Chondrocyte (in vitro differentiated cells): ENCODE data around the gene PDZD11. TPM values are rescaled to one million over a fixed set of nuclear protein-coding genes. Genes with fewer than 3 reads are reported as not detected.
A peak's percentile ranks its signal among the peaks of the same experiment; 100 is the strongest.

Experiments
- DNase-seq: peaks from one replicate; pipeline ENCODE4 v3.0.0; 2021; ENCODE audit warnings: mixed read lengths, low spot score
- H3K27ac Mint-ChIP-seq: one replicate; pipeline ENCODE4 v1.8.0; 2021; ENCODE audit warnings: mild to moderate bottlenecking, moderate library complexity, mixed read lengths; ENCODE audit not compliant: unreplicated experiment
- H3K27me3 Mint-ChIP-seq: 2 replicates; pipeline ENCODE4 v1.8.0; 2021; ENCODE audit warnings: low read depth, mixed read lengths
- H3K36me3 Mint-ChIP-seq: 2 replicates; pipeline ENCODE4 v1.8.0; 2021; ENCODE audit warnings: low read depth, mixed read lengths
- H3K4me1 Mint-ChIP-seq: 2 replicates; pipeline ENCODE4 v1.8.0; 2021; ENCODE audit warnings: low read depth, mild to moderate bottlenecking, mixed read lengths
- H3K4me3 Mint-ChIP-seq: one replicate; pipeline ENCODE4 v1.8.0; 2021; ENCODE audit warnings: mild to moderate bottlenecking, moderate library complexity, mixed read lengths; ENCODE audit not compliant: unreplicated experiment
- H3K9me3 Mint-ChIP-seq: 2 replicates; pipeline ENCODE4 v1.8.0; 2021; ENCODE audit warnings: low read depth, mixed read lengths
- long read RNA-seq: library from polyadenylated mRNA; stranded (forward); transcript quantifications from one replicate; pipeline ENCODE4 v2.0.0, GENCODE V29; 2021
- total RNA-seq: library from RNA; stranded (reverse); gene quantifications from 3 replicates; pipeline ENCODE4 v1.2.1, GENCODE V29; 2021
- TF ChIP-seq, protein P1 (sequence below): fragments of 200-600 bp; sonication (generic); IDR thresholded peaks from 2 replicates; pipeline ENCODE4 v1.5.0; 2021; ENCODE audit warnings: antibody characterized with exemption, mild to moderate bottlenecking, moderate library complexity

PDZD11 gene
- total RNA-seq: 46.2 to 48.1 TPM (median 47.7 TPM) in 3 replicates
- long read RNA-seq, transcript PDZD11-202 (8 exons, 784 nt): minor isoform, 7 of 56 reads
- long read RNA-seq, transcript PDZD11-201 (7 exons, 1,043 nt): major isoform, 41 of 56 reads
- long read RNA-seq, partial matches to known transcripts: 1 of 56 reads
- long read RNA-seq, other reads (novel, unspliced or antisense): 7 of 56 reads

GRCh38 chrX:70289793-70290770, at the start of gene PDZD11, which contains the start of gene KIF4A:
Gene PDZD11, minus strand, starts transcription at chrX:70289927. Its CDS starts 586 bp downstream, at chrX:70289341.
Gene KIF4A, plus strand, starts transcription at chrX:70290104. Its CDS starts 355 bp downstream, at chrX:70290459.
- no peak for DNase-seq
- peak within 1 kb of the TSS; percentile 88 for H3K4me3 Mint-ChIP-seq
- TF ChIP-seq, protein P1, sequence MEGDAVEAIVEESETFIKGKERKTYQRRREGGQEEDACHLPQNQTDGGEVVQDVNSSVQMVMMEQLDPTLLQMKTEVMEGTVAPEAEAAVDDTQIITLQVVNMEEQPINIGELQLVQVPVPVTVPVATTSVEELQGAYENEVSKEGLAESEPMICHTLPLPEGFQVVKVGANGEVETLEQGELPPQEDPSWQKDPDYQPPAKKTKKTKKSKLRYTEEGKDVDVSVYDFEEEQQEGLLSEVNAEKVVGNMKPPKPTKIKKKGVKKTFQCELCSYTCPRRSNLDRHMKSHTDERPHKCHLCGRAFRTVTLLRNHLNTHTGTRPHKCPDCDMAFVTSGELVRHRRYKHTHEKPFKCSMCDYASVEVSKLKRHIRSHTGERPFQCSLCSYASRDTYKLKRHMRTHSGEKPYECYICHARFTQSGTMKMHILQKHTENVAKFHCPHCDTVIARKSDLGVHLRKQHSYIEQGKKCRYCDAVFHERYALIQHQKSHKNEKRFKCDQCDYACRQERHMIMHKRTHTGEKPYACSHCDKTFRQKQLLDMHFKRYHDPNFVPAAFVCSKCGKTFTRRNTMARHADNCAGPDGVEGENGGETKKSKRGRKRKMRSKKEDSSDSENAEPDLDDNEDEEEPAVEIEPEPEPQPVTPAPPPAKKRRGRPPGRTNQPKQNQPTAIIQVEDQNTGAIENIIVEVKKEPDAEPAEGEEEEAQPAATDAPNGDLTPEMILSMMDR: no peak
- H3K27ac Mint-ChIP-seq: peak within 1 kb of the TSS; percentile 74
- H3K36me3 Mint-ChIP-seq: no peaks in the 10 kb centered on the region
- no peaks in the 10 kb centered on the region for H3K27me3 Mint-ChIP-seq
- H3K4me1 Mint-ChIP-seq: peaks cover 16% of the 10 kb centered on the region
- peaks cover 3% of the 10 kb centered on the region for H3K9me3 Mint-ChIP-seq

DNA sequence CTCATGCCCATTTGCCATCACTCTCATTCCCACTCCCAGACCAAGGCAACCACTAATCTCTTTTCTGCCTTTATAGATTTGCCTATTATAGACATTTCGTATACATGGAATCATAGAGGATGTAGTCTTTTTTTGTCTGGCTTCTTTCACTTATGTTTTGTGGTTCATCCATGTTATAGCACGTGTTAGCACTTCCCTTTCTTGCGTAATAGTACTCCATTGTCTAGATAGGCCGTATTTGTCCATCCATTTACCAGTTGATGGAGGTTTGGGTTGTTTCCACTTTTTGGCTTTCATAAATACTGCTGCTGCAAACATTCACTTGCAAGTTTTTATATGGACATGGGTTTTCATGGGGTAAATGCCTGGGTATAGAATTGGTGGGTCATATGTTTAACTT, 48.6 kb upstream of the PDZD11 start:
- Mint-ChIP-seq H3K27me3 (no peaks in the 10 kb centered on the region), H3K4me3 (no peak overlapping the region), H3K36me3 (no peaks in the 10 kb centered on the region), H3K9me3 (no peaks in the 10 kb centered on the region), H3K4me1 (no peaks in the 10 kb centered on the region), H3K27ac (no peak overlapping the region)
- TF ChIP-seq, protein P1: no peak
- no peak for DNase-seq

GRCh38 chrX:70336767-70337166, 47.0 kb upstream of the PDZD11 start:
- peaks cover 5% of the 10 kb centered on the region for H3K9me3 Mint-ChIP-seq
- TF ChIP-seq, protein P1: no peak

GRCh38 chrX:70332600-70332999, 42.9 kb upstream of the PDZD11 start:
- TF ChIP-seq, protein P1: peak; percentile 29
- Mint-ChIP-seq H3K27me3 (no peaks in the 10 kb centered on the region), H3K9me3 (peaks cover 5% of the 10 kb centered on the region), H3K36me3 (peaks cover 3% of the 10 kb centered on the region), H3K27ac (no peak overlapping the region), H3K4me1 (no peaks in the 10 kb centered on the region), H3K4me3 (no peak overlapping the region)
- DNase-seq: no peak

More at GRCh38 chrX:70336767-70337166, 47.0 kb upstream of the PDZD11 start:
- no peaks in the 10 kb centered on the region for H3K27me3 Mint-ChIP-seq
- no peak overlapping the region for H3K27ac Mint-ChIP-seq
- H3K36me3 Mint-ChIP-seq: peaks cover 2% of the 10 kb centered on the region
- no peak for DNase-seq
- H3K4me1 Mint-ChIP-seq: no peaks in the 10 kb centered on the region
- H3K4me3 Mint-ChIP-seq: no peak overlapping the region

DNA sequence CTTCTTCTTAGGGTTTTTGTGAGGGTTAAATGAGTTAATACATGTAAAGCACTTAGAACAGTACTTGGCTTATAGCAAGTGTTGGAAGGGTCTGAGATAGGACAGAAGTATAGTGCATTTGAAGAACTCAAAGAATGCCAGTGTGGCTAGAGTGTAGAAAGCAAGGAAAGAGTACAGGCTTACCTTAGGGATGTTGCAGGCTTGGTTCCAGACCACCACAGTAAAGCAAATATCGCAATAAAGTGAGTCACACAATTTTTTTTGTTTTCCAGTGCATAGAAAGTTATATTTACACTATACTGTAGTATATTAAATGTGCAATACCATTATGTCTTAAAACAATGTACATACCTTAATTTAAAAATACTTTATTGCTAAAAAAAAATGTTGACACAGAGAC, 41.4 kb upstream of the PDZD11 start:
- Mint-ChIP-seq H3K4me1 (no peaks in the 10 kb centered on the region), H3K27me3 (no peaks in the 10 kb centered on the region), H3K9me3 (peaks cover 5% of the 10 kb centered on the region), H3K27ac (no peak overlapping the region), H3K4me3 (no peak overlapping the region), H3K36me3 (peaks cover 3% of the 10 kb centered on the region)
- no peak for DNase-seq
- TF ChIP-seq, protein P1: no peak
